ENCODE results near the gene MRC2.
"Not testable (repeated sequence)": the region's sequence is repeated elsewhere in the genome, so short reads cannot be mapped to it uniquely, and the experiment has no call there.

MRC2 gene

DNA sequence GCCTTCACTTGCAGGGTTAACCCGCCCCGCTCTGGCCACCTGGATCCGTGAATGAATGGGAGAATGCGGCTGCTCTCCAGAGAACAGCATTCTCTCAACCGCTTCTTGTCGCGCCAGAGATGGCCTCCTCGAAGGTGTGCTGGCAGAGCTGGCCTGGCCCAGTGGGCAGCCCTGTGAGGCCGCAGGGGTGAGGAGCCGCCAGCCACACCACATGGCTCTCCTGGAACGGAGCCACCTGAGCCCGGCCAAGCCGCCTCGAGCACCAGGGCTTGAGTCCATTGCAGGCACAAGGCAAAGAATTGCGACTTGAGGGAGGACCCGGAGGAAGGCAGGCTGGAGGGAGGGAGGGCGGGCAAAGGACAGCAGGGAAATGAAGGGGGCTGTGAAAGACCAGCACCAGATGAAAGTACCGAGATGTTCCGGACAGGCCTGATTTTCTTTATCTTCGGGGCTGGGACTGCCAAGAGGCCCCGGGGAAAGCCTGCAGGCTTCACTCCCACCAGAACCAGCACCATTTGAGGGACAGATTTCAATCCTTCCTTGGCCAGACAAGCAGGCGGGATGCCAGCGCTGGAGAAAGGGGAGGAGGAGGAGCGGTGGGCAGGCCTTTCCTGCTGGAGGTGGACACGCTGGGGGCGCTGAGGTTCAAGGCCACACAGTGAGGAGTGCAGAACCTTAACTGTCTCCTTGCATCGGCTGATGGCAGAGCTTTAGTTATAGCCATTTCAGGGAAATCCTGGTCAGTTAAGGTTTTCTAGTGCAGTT is 69.4 kb downstream of the MRC2 start:
- no peak overlapping the region for H3K27ac ChIP-seq (ENCODE audit: low read depth, low read length)
- no peak overlapping the region for H3K4me3 ChIP-seq (ENCODE audit: low read depth, low read length)
- H3K4me1 ChIP-seq (ENCODE audit: control insufficient read depth, insufficient read depth, low read length): no peaks in the 10 kb centered on the region
- no peak overlapping the region for H3K9ac ChIP-seq (ENCODE audit: low read depth, low read length)
- no peaks in the 10 kb centered on the region for H3K9me3 ChIP-seq (ENCODE audit: control insufficient read depth, insufficient read depth, low read length)
- no peaks in the 10 kb centered on the region for H3K36me3 ChIP-seq (ENCODE audit: control insufficient read depth, insufficient read depth, low read length)
- no peaks in the 10 kb centered on the region for H3K27me3 ChIP-seq (ENCODE audit: control insufficient read depth, insufficient read depth, low read length)

- H3K36me3 ChIP-seq (ENCODE audit: control insufficient read depth, insufficient read depth, low read length); H3K9ac ChIP-seq (ENCODE audit: low read depth, low read length); H3K4me1 ChIP-seq (ENCODE audit: control insufficient read depth, insufficient read depth, low read length); H3K4me3 ChIP-seq (ENCODE audit: low read depth, low read length); H3K27me3 ChIP-seq (ENCODE audit: control insufficient read depth, insufficient read depth, low read length); H3K27ac ChIP-seq (ENCODE audit: low read depth, low read length); H3K9me3 ChIP-seq (ENCODE audit: control insufficient read depth, insufficient read depth, low read length): not testable (repeated sequence)
Measured at GRCh38 chr17:62698459-62698858, 71.0 kb downstream of the MRC2 start.

- H3K27me3 ChIP-seq (ENCODE audit: control insufficient read depth, insufficient read depth, low read length): peaks cover 12% of the 10 kb centered on the region; the same call in 1 of the 2 replicates
Measured at GRCh38 chr17:62700964-62701705, 73.7 kb downstream of the MRC2 start.

GRCh38 chr17:62701706-62702085 is 74.2 kb downstream of the MRC2 start:
- Histone ChIP-seq H3K4me3 (ENCODE audit: low read depth, low read length) (no peak overlapping the region), H3K27me3 (ENCODE audit: control insufficient read depth, insufficient read depth, low read length) (peaks cover 14% of the 10 kb centered on the region; the same call in 1 of the 2 replicates), H3K36me3 (ENCODE audit: control insufficient read depth, insufficient read depth, low read length) (no peaks in the 10 kb centered on the region), H3K9me3 (ENCODE audit: control insufficient read depth, insufficient read depth, low read length) (no peaks in the 10 kb centered on the region), H3K27ac (ENCODE audit: low read depth, low read length) (no peak overlapping the region), H3K4me1 (ENCODE audit: control insufficient read depth, insufficient read depth, low read length) (peaks cover 22% of the 10 kb centered on the region), H3K9ac (ENCODE audit: low read depth, low read length) (no peak overlapping the region)

More at GRCh38 chr17:62700964-62701705, 73.7 kb downstream of the MRC2 start:
- H3K4me3 ChIP-seq (ENCODE audit: low read depth, low read length): no peak overlapping the region
- H3K9me3 ChIP-seq (ENCODE audit: control insufficient read depth, insufficient read depth, low read length): no peaks in the 10 kb centered on the region
- H3K36me3 ChIP-seq (ENCODE audit: control insufficient read depth, insufficient read depth, low read length): no peaks in the 10 kb centered on the region
- H3K27ac ChIP-seq (ENCODE audit: low read depth, low read length): no peak overlapping the region
- no peak overlapping the region for H3K9ac ChIP-seq (ENCODE audit: low read depth, low read length)
- H3K4me1 ChIP-seq (ENCODE audit: control insufficient read depth, insufficient read depth, low read length): peaks cover 16% of the 10 kb centered on the region

DNA sequence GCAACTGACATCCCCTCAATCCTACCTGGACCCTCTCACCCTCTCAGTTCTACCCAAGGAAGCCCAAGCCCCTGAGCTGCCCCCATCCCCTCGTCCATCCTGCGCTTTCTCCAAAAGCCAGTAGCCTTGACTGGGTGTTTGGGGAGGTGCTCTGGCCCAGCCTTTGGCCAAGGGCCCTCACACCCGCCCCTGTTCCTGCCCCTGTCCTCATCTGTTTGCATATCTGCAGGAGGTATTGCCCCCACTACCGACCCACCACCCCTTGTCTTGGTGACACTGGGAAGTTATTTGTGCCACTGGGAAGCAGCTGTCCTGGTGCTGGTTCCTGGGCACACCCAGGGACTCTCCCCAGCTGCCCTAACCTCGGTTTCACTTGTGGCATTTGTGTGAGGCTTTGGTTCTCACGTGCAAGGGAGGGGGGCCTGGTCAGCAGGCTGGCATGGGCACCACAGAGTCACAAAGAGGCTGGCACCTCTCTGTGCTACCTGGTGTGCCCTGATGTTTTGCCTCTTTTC is 75.3 kb downstream of the MRC2 start:
- no peak overlapping the region for H3K9ac ChIP-seq (ENCODE audit: low read depth, low read length)
- no peaks in the 10 kb centered on the region for H3K9me3 ChIP-seq (ENCODE audit: control insufficient read depth, insufficient read depth, low read length)
- H3K4me1 ChIP-seq (ENCODE audit: control insufficient read depth, insufficient read depth, low read length): peaks cover 30% of the 10 kb centered on the region
- H3K27me3 ChIP-seq (ENCODE audit: control insufficient read depth, insufficient read depth, low read length): peaks cover 23% of the 10 kb centered on the region; the same call in 1 of the 2 replicates
- no peak overlapping the region for H3K27ac ChIP-seq (ENCODE audit: low read depth, low read length)
- H3K4me3 ChIP-seq (ENCODE audit: low read depth, low read length): no peak overlapping the region
- H3K36me3 ChIP-seq (ENCODE audit: control insufficient read depth, insufficient read depth, low read length): no peaks in the 10 kb centered on the region

DNA sequence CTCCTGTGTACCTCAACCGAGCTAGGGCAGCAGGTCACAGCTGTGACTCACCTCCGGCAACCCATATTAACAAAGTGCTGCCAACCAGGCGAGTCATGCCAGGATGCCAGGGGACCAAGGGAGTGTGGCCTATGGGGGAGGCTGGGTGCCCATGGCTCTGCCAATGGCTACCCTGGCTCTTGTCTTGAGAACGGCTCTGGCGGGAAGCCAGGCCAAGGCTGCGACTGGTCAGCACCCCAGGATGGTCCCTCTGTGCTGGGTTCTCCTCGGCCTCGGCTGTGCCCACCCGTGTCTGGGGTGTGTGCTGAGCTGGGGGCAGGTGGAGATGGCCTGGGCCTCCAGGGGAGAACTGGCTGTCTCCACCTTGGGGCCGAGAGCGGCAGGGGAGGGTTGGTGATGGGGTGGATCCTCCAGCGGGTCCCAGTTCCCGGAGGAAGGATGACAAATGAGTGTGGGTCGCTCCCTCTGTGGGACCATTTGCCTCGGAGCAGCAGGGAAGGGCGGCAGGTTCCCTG is 75.8 kb downstream of the MRC2 start:
- Histone ChIP-seq H3K4me3 (ENCODE audit: low read depth, low read length) (peak overlapping the region; percentile 73), H3K36me3 (ENCODE audit: control insufficient read depth, insufficient read depth, low read length) (no peaks in the 10 kb centered on the region), H3K27me3 (ENCODE audit: control insufficient read depth, insufficient read depth, low read length) (peaks cover 23% of the 10 kb centered on the region; the same call in 1 of the 2 replicates), H3K27ac (ENCODE audit: low read depth, low read length) (no peak overlapping the region), H3K9ac (ENCODE audit: low read depth, low read length) (no peak overlapping the region), H3K4me1 (ENCODE audit: control insufficient read depth, insufficient read depth, low read length) (peaks cover 30% of the 10 kb centered on the region), H3K9me3 (ENCODE audit: control insufficient read depth, insufficient read depth, low read length) (no peaks in the 10 kb centered on the region)

DNA sequence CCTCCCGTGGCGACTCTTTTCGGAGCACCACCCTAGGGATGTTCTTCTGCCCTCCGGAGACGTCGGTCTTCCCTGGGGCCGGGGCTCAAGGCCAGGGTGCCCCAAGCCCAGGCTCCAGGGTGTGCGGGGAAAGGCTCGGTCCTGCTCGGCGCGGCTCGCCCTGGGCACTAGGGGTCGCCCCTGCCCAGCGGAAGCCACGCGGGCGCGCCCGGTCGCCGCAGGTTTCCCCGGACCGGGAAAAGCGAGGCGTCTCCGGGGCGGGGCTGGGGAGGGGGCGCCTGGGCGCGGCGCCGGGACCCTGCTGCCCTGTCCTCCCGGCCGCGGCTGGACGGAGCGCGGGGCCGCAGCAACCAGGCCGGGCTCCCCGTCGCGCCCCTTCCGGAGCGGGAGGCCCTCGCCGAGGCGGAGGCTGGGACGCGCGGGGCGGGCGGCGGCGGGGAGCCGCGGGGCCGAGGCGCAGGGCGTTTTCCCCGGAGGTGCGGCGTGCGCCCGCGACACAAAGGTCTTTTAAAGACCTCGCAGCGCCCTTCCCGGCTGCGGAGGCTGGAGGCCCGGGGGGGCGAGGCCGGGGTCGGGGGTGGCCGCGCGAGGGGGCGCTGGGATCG is 76.4 kb downstream of the MRC2 start:
- peak overlapping the region; percentile 63 for H3K27ac ChIP-seq (ENCODE audit: low read depth, low read length)
- H3K9ac ChIP-seq (ENCODE audit: low read depth, low read length): peak overlapping the region; percentile 74
- no peaks in the 10 kb centered on the region for H3K36me3 ChIP-seq (ENCODE audit: control insufficient read depth, insufficient read depth, low read length)
- peak overlapping the region; percentile 73 for H3K4me3 ChIP-seq (ENCODE audit: low read depth, low read length)
- H3K9me3 ChIP-seq (ENCODE audit: control insufficient read depth, insufficient read depth, low read length): peaks cover 5% of the 10 kb centered on the region; the same call in 1 of the 2 replicates
- H3K4me1 ChIP-seq (ENCODE audit: control insufficient read depth, insufficient read depth, low read length): peaks cover 30% of the 10 kb centered on the region
- peaks cover 23% of the 10 kb centered on the region; the same call in 1 of the 2 replicates for H3K27me3 ChIP-seq (ENCODE audit: control insufficient read depth, insufficient read depth, low read length)

DNA sequence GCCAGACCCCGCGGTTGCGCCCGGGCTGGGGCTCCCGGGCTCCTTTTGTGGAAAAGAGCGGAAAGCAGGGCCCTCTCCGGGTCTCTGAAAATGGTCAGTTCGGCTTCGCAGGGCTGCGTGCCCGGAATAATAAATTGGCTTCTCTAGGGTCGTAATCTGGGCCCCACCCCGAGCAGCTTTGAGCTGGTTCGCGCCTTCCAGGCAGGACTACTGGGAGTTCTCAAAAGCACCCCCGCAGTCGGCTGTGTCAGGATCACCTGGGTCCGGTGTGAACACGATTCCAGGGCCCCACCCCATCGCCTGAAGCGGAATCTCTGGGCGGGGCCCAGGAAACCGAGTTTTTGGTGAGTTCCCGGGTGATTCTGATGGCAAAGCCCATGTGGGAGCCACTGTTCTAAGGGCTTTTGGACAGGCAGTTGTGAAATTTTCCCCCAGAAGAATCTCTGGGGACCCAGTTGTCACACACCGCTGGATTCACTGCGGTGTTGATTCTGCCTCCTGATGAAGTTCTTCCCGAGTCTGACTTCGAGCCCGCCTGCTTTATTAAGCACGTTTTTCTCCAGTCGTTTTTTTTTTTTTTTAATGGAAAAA is 77.0 kb downstream of the MRC2 start:
- Histone ChIP-seq H3K4me3 (ENCODE audit: low read depth, low read length) (peak overlapping the region; percentile 73), H3K9ac (ENCODE audit: low read depth, low read length) (peak overlapping the region; percentile 74), H3K27ac (ENCODE audit: low read depth, low read length) (peak overlapping the region; percentile 81)

GRCh38 chr17:62705156-62705777 is 77.8 kb downstream of the MRC2 start:
- peak overlapping the region; percentile 73 for H3K4me3 ChIP-seq (ENCODE audit: low read depth, low read length)

More for the DNA sequence above, 77.0 kb downstream of the MRC2 start:
- no peaks in the 10 kb centered on the region for H3K36me3 ChIP-seq (ENCODE audit: control insufficient read depth, insufficient read depth, low read length)
- H3K4me1 ChIP-seq (ENCODE audit: control insufficient read depth, insufficient read depth, low read length): peaks cover 30% of the 10 kb centered on the region
- H3K9me3 ChIP-seq (ENCODE audit: control insufficient read depth, insufficient read depth, low read length): peaks cover 6% of the 10 kb centered on the region; the same call in 1 of the 2 replicates
- peaks cover 23% of the 10 kb centered on the region; the same call in 1 of the 2 replicates for H3K27me3 ChIP-seq (ENCODE audit: control insufficient read depth, insufficient read depth, low read length)

More at GRCh38 chr17:62705156-62705777, 77.8 kb downstream of the MRC2 start:
- H3K9ac ChIP-seq (ENCODE audit: low read depth, low read length): peak overlapping the region; percentile 74
- H3K27me3 ChIP-seq (ENCODE audit: control insufficient read depth, insufficient read depth, low read length): peaks cover 23% of the 10 kb centered on the region; the same call in 1 of the 2 replicates
- peaks cover 6% of the 10 kb centered on the region; the same call in 1 of the 2 replicates for H3K9me3 ChIP-seq (ENCODE audit: control insufficient read depth, insufficient read depth, low read length)
- peak overlapping the region; percentile 81 for H3K27ac ChIP-seq (ENCODE audit: low read depth, low read length)
- H3K36me3 ChIP-seq (ENCODE audit: control insufficient read depth, insufficient read depth, low read length): no peaks in the 10 kb centered on the region
- H3K4me1 ChIP-seq (ENCODE audit: control insufficient read depth, insufficient read depth, low read length): peaks cover 30% of the 10 kb centered on the region

Measured in HUES48 (cell line).